IMR-90 (cell line): Measurements from ENCODE around the gene RIMS1. TPM values are rescaled to one million over a fixed set of nuclear protein-coding genes. Genes with fewer than 3 reads are reported as not detected.

Source experiments
- ATAC-seq: fragments of 200-7000 bp; cut with Tn5 transposase; 2 replicates; pipeline ENCODE4 v1.9.1; 2020; ENCODE audit warnings: low read depth, mild to moderate bottlenecking, moderate library complexity
- BruUV-seq: library from RNA; stranded (reverse); fragments of 400-500 nt; replicated peaks from 2 replicates; lab custom pipeline; 2021; lab: Mats Ljungman, UMichigan
- CTCF ChIA-PET: fragments of 300-600 bp; formaldehyde crosslinking; extraction: SDS; loops from one replicate; lab custom pipeline; 2021; ENCODE audit warnings: antibody characterized with exemption; lab: Yijun Ruan, JAX
- POLR2A ChIA-PET: fragments of 300-600 bp; sonication (Branson Sonifier 250); formaldehyde crosslinking; loops from one replicate; lab custom pipeline; 2022; ENCODE audit warnings: antibody characterized with exemption; ENCODE audit not compliant: unreplicated experiment; lab: Charles Lee
- DNase-seq: peaks from one replicate; pipeline ENCODE4 v3.0.0; 2013
- H2AFZ ChIP-seq: replicated peaks from 2 replicates; pipeline ENCODE3; 2013; ENCODE audit warnings: low read length, mild to moderate bottlenecking; ENCODE audit not compliant: poor library complexity
- H2AK5ac ChIP-seq: 2 replicates; pipeline ENCODE4 v1.6.1; 2013; ENCODE audit warnings: low read depth, low read length, inconsistent platforms
- H2AK9ac ChIP-seq: replicated peaks from 2 replicates; pipeline ENCODE3; 2013; ENCODE audit warnings: mild to moderate bottlenecking, low read depth, low read length, moderate library complexity; ENCODE audit not compliant: poor library complexity
- H2BK120ac ChIP-seq: 2 replicates; pipeline ENCODE4 v1.6.1; 2013; ENCODE audit warnings: low read depth, low read length, inconsistent platforms
- H2BK15ac ChIP-seq: 3 replicates; pipeline ENCODE4 v1.6.1; 2013; ENCODE audit warnings: low read depth, low read length, inconsistent platforms
- H2BK20ac ChIP-seq: 2 replicates; pipeline ENCODE4 v1.6.1; 2013; ENCODE audit warnings: low read depth, mild to moderate bottlenecking, inconsistent platforms, low read length, moderate library complexity
- H2BK5ac ChIP-seq: 2 replicates; pipeline ENCODE4 v1.6.1; 2013; ENCODE audit warnings: mild to moderate bottlenecking, low read depth, low read length, inconsistent platforms; ENCODE audit not compliant: poor library complexity, severe bottlenecking
- H3K14ac ChIP-seq: replicated peaks from 2 replicates; pipeline ENCODE4 v1.6.1; 2013; ENCODE audit warnings: low read depth, low read length, inconsistent platforms
- H3K18ac ChIP-seq: 2 replicates; pipeline ENCODE4 v1.6.1; 2013; ENCODE audit warnings: low read depth, low read length, control low read depth
- H3K23ac ChIP-seq: 2 replicates; pipeline ENCODE4 v1.6.1; 2013; ENCODE audit warnings: low read depth, low read length, inconsistent platforms
- H3K27ac ChIP-seq: 2 replicates; pipeline ENCODE4 v1.5.1; 2013; ENCODE audit warnings: mild to moderate bottlenecking, control low read depth, low read length; ENCODE audit not compliant: insufficient read depth
- H3K27me3 ChIP-seq: 2 replicates; pipeline ENCODE4 v1.6.1; 2013; ENCODE audit warnings: low read length; ENCODE audit not compliant: control insufficient read depth, insufficient read depth
- H3K36me3 ChIP-seq: 2 replicates; pipeline ENCODE4 v1.6.1; 2013; ENCODE audit warnings: low read length, mixed read lengths; ENCODE audit not compliant: control insufficient read depth, insufficient read depth
- H3K4ac ChIP-seq: 2 replicates; pipeline ENCODE4 v1.6.1; 2013; ENCODE audit warnings: low read depth, low read length, inconsistent platforms
- H3K4me1 ChIP-seq: 2 replicates; pipeline ENCODE4 v1.6.1; 2013; ENCODE audit warnings: low read length, mixed read lengths; ENCODE audit not compliant: control insufficient read depth, insufficient read depth
- H3K4me2 ChIP-seq: 2 replicates; pipeline ENCODE4 v1.6.1; 2013; ENCODE audit warnings: low read depth, mild to moderate bottlenecking, control low read depth, low read length, moderate library complexity
- H3K4me3 ChIP-seq: 2 replicates; pipeline ENCODE4 v1.5.1; 2013; ENCODE audit warnings: low read depth, mild to moderate bottlenecking, control low read depth, low read length, moderate library complexity; ENCODE audit not compliant: insufficient read depth
- H3K56ac ChIP-seq: 2 replicates; pipeline ENCODE4 v1.6.1; 2013; ENCODE audit warnings: low read length, inconsistent platforms; ENCODE audit not compliant: insufficient read depth; ENCODE audit errors: extremely low read depth
- H3K79me1 ChIP-seq, 2 experiments: 2 replicates each; pipeline ENCODE4 v1.6.1; 2013; ENCODE audit warnings: low read length in 2 of 2, inconsistent platforms in 1 of 2, low read depth in 1 of 2
- H3K9ac ChIP-seq: 2 replicates; pipeline ENCODE4 v1.6.1; 2013; ENCODE audit warnings: low read depth, low read length, control low read depth
- H3K9me1 ChIP-seq: 2 replicates; pipeline ENCODE4 v1.6.1; 2013; ENCODE audit warnings: low read length, inconsistent platforms; ENCODE audit not compliant: insufficient read depth
- H3K9me3 ChIP-seq: 2 replicates; pipeline ENCODE4 v1.6.1; 2013; ENCODE audit warnings: low read length; ENCODE audit not compliant: control insufficient read depth, insufficient read depth
- H4K20me1 ChIP-seq: 2 replicates; pipeline ENCODE4 v1.6.1; 2013; ENCODE audit warnings: low read length, inconsistent platforms; ENCODE audit not compliant: insufficient read depth
- H4K5ac ChIP-seq: 2 replicates; pipeline ENCODE4 v1.6.1; 2013; ENCODE audit warnings: mild to moderate bottlenecking, low read depth, low read length, control low read depth
- H4K8ac ChIP-seq, 2 experiments: 2 replicates each; pipeline ENCODE4 v1.6.1; 2013; ENCODE audit warnings: low read depth in 2 of 2, low read length in 2 of 2, control low read depth in 1 of 2, inconsistent platforms in 1 of 2
- H4K91ac ChIP-seq: 2 replicates; pipeline ENCODE4 v1.6.1; 2013; ENCODE audit warnings: low read depth, low read length, inconsistent platforms; ENCODE audit not compliant: insufficient read depth
- BHLHE40 ChIP-seq: fragments of 150-350 bp; IDR thresholded peaks from 2 replicates; pipeline ENCODE4 v1.6.1; 2016; ENCODE audit warnings: mild to moderate bottlenecking, low read depth, low read length
- CEBPB ChIP-seq: IDR thresholded peaks from 2 replicates; pipeline ENCODE4 v1.6.1; 2012; ENCODE audit warnings: low read depth, low read length, improper control_type of control experiment
- CHD1 ChIP-seq: IDR thresholded peaks from 2 replicates; pipeline ENCODE4 v1.6.1; 2012; ENCODE audit warnings: low read depth, low read length, improper control_type of control experiment
- CTCF ChIP-seq: conservative IDR thresholded peaks from 2 replicates; pipeline ENCODE4 v1.5.1; 2012; ENCODE audit warnings: mild to moderate bottlenecking, low read depth, low read length, improper control_type of control experiment
- ELK1 ChIP-seq: fragments of 150-350 bp; IDR thresholded peaks from 2 replicates; pipeline ENCODE4 v1.6.1; 2016; ENCODE audit warnings: low read depth, mild to moderate bottlenecking, low read length, moderate library complexity, borderline replicate concordance
- FOS ChIP-seq: fragments of 150-350 bp; IDR thresholded peaks from 2 replicates; pipeline ENCODE4 v1.6.1; 2016; ENCODE audit warnings: low read depth, low read length
- MAFK ChIP-seq: IDR thresholded peaks from 2 replicates; pipeline ENCODE4 v1.6.1; 2012; ENCODE audit warnings: low read depth, low read length, improper control_type of control experiment
- MAZ ChIP-seq: IDR thresholded peaks from 2 replicates; pipeline ENCODE4 v1.6.1; 2012; ENCODE audit warnings: low read depth, mild to moderate bottlenecking, low read length, improper control_type of control experiment, moderate library complexity, borderline replicate concordance
- MXI1 ChIP-seq: IDR thresholded peaks from 2 replicates; pipeline ENCODE4 v1.6.1; 2012; ENCODE audit warnings: low read depth, mild to moderate bottlenecking, low read length, moderate library complexity, borderline replicate concordance
- NFE2L2 ChIP-seq: fragments of 150-350 bp; IDR thresholded peaks from 2 replicates; pipeline ENCODE4 v1.6.1; 2016; ENCODE audit warnings: low read depth, mild to moderate bottlenecking, low read length
- POLR2A ChIP-seq: IDR thresholded peaks from 2 replicates; pipeline ENCODE4 v1.6.1; 2012; ENCODE audit warnings: mild to moderate bottlenecking, low read depth, low read length
- RAD21 ChIP-seq: IDR thresholded peaks from 2 replicates; pipeline ENCODE4 v1.6.1; 2012; ENCODE audit warnings: low read length, improper control_type of control experiment
- RCOR1 ChIP-seq: IDR thresholded peaks from 2 replicates; pipeline ENCODE4 v1.6.1; 2012; ENCODE audit warnings: mild to moderate bottlenecking, low read length, improper control_type of control experiment; ENCODE audit not compliant: insufficient replicate concordance
- RFX5 ChIP-seq: IDR thresholded peaks from 2 replicates; pipeline ENCODE4 v1.8.0; 2012; ENCODE audit warnings: low read depth, mild to moderate bottlenecking, low read length, moderate library complexity
- SMC3 ChIP-seq: fragments of 150-350 bp; IDR thresholded peaks from 2 replicates; pipeline ENCODE4 v1.6.1; 2016; ENCODE audit warnings: low read depth, mild to moderate bottlenecking, antibody characterized with exemption, low read length, moderate library complexity
- USF2 ChIP-seq: fragments of 150-350 bp; IDR thresholded peaks from 2 replicates; pipeline ENCODE4 v1.6.1; 2017; ENCODE audit warnings: mild to moderate bottlenecking, antibody characterized with exemption, low read length, low read depth
- dilution Hi-C: fragments of 300-500 bp; cut with HindIII; formaldehyde crosslinking; loops from one replicate; pipeline ENCODE4 v1.14.3; 2018; ENCODE audit warnings: low sequenced_read_pairs; ENCODE audit not compliant: unreplicated experiment
- in situ Hi-C: fragments of 300-500 bp; cut with MboI; formaldehyde crosslinking; loops from 3 replicates; pipeline ENCODE4 v1.14.3; 2019; ENCODE audit warnings: low sequenced_read_pairs, inconsistent platforms, mixed read lengths
- intact Hi-C: fragments of 100-400 bp; cut with micrococcal nuclease; formaldehyde crosslinking; loops from 2 replicates; pipeline ENCODE4 v1.10.0; 2022
- polyA plus RNA-seq, 3 experiments: library from polyadenylated mRNA; depleted of rRNA; stranded (reverse); fragments of >200 nt; gene quantifications; 2 replicates each; pipeline ENCODE4 v1.2.3, GENCODE V29; 2012; ENCODE audit warnings: low replicate concordance in 1 of 3
- total RNA-seq: library from RNA; depleted of rRNA; stranded (reverse); fragments of >200 nt; gene quantifications from 2 replicates; pipeline ENCODE4 v1.2.3, GENCODE V29; 2012

RIMS1 gene
- total and polyA plus RNA-seq, 2 of the 4 experiments (the other 2 are of a cell fraction), result 0.44 to 3.8 TPM

GRCh38 chr6:71902261-71902660 is 15.9 kb downstream of the RIMS1 start:
- Histone ChIP-seq H3K9ac (no peak overlapping the region), H2BK20ac (no peak overlapping the region), H3K36me3 (no peaks in the 10 kb centered on the region), H3K4ac (no peak overlapping the region), H3K4me1 (no peaks in the 10 kb centered on the region), H2AK5ac (no peak overlapping the region), H2BK120ac (no peak overlapping the region), H3K9me1 (peaks cover 2% of the 10 kb centered on the region; the same call in 1 of the 2 replicates), H3K23ac (no peak overlapping the region), H4K5ac (no peak overlapping the region), H3K27ac (no peak overlapping the region), H3K9me3 (no peaks in the 10 kb centered on the region), H2BK5ac (no peak overlapping the region), H3K14ac (no peak overlapping the region), H4K8ac (no peak overlapping the region), H4K20me1 (no peaks in the 10 kb centered on the region), H2BK15ac (no peak overlapping the region), H3K4me2 (no peak overlapping the region), H3K27me3 (no peaks in the 10 kb centered on the region), H3K56ac (no peak overlapping the region), H4K91ac (no peak overlapping the region), H2AFZ (no peak overlapping the region), H3K79me1 (no peaks in the 10 kb centered on the region), H3K4me3 (no peak overlapping the region), H2AK9ac (no peak overlapping the region), H3K18ac (no peak overlapping the region)
- intact Hi-C loops (no loop called here), in situ Hi-C loops (no loop called here), dilution Hi-C loops (no loop called here)
- DNase-seq (no peak), ATAC-seq (no peak)
- POLR2A ChIA-PET, result no interaction called here
- TF ChIP-seq CHD1 (no peak), SMC3 (no peak), RCOR1 (no peak), CTCF (no peak), ELK1 (no peak), MAFK (no peak), NFE2L2 (no peak), MXI1 (no peak), USF2 (no peak), MAZ (no peak), FOS (no peak), RAD21 (no peak), BHLHE40 (no peak), CEBPB (no peak), RFX5 (no peak), POLR2A (no peak)
- CTCF ChIA-PET, result no interaction called here
- BruUV-seq, result no TSS peak
